ENCODE results near the gene THNSL1.

THNSL1 gene

DNA sequence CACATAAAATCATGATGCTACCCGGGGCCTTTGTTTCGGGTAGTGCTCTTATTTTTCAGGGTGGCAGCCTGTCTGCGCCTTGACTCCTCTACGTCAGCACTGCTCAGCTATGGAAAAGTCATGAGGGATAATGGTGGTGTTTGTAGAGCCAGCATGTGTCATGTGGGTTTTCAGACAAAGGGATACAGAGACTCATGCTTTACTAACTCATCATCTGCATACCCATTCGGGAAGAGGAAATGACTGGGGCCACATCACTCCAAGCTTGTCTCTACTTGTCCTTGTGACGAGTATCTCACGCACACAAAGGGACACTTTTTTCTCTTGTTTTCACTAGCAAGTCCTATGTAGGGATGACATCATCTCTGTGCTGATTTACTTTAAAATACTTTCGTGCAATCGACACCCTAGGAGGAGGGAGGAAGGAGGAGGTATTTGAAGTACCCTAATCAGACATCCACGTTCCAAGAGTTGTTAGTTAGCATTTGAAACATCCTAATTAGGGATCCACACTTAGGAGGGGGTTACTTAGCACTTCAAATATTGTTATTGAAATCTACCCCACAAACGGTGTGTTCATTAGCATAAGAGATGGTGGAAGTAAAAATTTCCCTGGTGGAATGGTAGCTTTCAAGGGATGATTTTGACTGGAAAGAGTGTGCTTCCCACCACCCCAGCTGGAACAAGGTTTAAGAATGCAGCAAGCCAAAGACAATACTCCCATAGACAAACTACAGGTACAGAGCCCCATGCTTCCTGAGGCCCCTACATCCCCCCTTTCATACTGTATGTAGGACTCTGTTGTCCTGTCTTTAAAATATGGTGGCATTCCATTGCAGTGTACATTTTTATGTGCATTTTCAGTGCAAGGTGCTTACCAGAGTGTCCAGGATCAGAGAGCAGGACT lies 52.0 kb downstream of the THNSL1 start (continued):
- TF ChIP-seq ZNF324 (tag by site-specific recombination; IDR thresholded peaks at IDR 0.05) (0 out of 2 replicates have a peak, but pooled peaks have one; percentile 33), ZNF558 (tag by site-specific recombination; IDR thresholded peaks at IDR 0.05) (peak; percentile 72; the same call in 1 of the 2 replicates), ZNF48 (tag by site-specific recombination; IDR thresholded peaks at IDR 0.05) (no peak), ZNF16 (tag by site-specific recombination; IDR thresholded peaks at IDR 0.05; ENCODE audit: low read depth) (no peak), OVOL3 (tag by site-specific recombination; IDR thresholded peaks at IDR 0.05) (no peak), MEIS1 (CRISPR knock-in tag; IDR thresholded peaks at IDR 0.05; ENCODE audit: borderline replicate concordance) (no peak), ZNF664 (tag by site-specific recombination; IDR thresholded peaks at IDR 0.05) (peak; percentile 51; the same call in 1 of the 2 replicates), ZNF140 (tag by site-specific recombination; IDR thresholded peaks at IDR 0.05) (no peak), ZFP69B (tag by site-specific recombination; IDR thresholded peaks at IDR 0.05) (no peak), ZNF514 (tag by site-specific recombination; IDR thresholded peaks at IDR 0.05) (no peak), ZNF610 (tag by site-specific recombination; IDR thresholded peaks at IDR 0.05; ENCODE audit: borderline replicate concordance) (no peak), ZNF37A (tag by site-specific recombination; IDR thresholded peaks at IDR 0.05) (no peak), ZBTB21 (tag by site-specific recombination; IDR thresholded peaks at IDR 0.05) (peak; percentile 75), SP3 (tag by site-specific recombination; IDR thresholded peaks at IDR 0.05) (no peak), ZNF654 (tag by site-specific recombination; IDR thresholded peaks at IDR 0.05; ENCODE audit: low read depth) (no peak), ZNF792 (tag by site-specific recombination; IDR thresholded peaks at IDR 0.05) (no peak), ZNF626 (tag by site-specific recombination; IDR thresholded peaks at IDR 0.05) (no peak), ZNF785 (tag by site-specific recombination; IDR thresholded peaks at IDR 0.05) (no peak), REPIN1 (tag by site-specific recombination; IDR thresholded peaks at IDR 0.05; ENCODE audit: low read depth) (no peak), ZNF677 (tag by site-specific recombination; IDR thresholded peaks at IDR 0.05) (no peak), ZNF660 (tag by site-specific recombination; IDR thresholded peaks at IDR 0.05) (peak; percentile 77; the same call in 1 of the 2 replicates), SP7 (tag by site-specific recombination; IDR thresholded peaks at IDR 0.05) (peak; percentile 79), ZBTB17 (tag by site-specific recombination; IDR thresholded peaks at IDR 0.05) (no peak), ZNF391 (tag by site-specific recombination; IDR thresholded peaks at IDR 0.05; ENCODE audit: borderline replicate concordance, low read depth) (no peak), ZNF600 (tag by site-specific recombination; IDR thresholded peaks at IDR 0.05) (peak; percentile 78), ZNF292 (tag by site-specific recombination; IDR thresholded peaks at IDR 0.05; ENCODE audit: borderline replicate concordance, low read depth) (no peak), ZIC2 (tag by site-specific recombination; IDR thresholded peaks at IDR 0.05) (no peak), ZNF274 (IDR thresholded peaks at IDR 0.05; ENCODE audit: low read length) (no peak), ZNF274 (tag by site-specific recombination; IDR thresholded peaks at IDR 0.05; ENCODE audit: borderline replicate concordance) (no peak), ZBTB20 (tag by site-specific recombination; IDR thresholded peaks at IDR 0.05) (no peak), ZFP3 (tag by site-specific recombination; IDR thresholded peaks at IDR 0.05; ENCODE audit: low read depth) (no peak), HOXA7 (CRISPR knock-in tag; IDR thresholded peaks at IDR 0.05; ENCODE audit: borderline replicate concordance) (no peak), GFI1B (tag by site-specific recombination; IDR thresholded peaks at IDR 0.05) (no peak), IKZF3 (tag by site-specific recombination; IDR thresholded peaks at IDR 0.05) (no peak), YY2 (tag by site-specific recombination; IDR thresholded peaks at IDR 0.05) (no peak), ZNF221 (tag by site-specific recombination; IDR thresholded peaks at IDR 0.05; ENCODE audit: borderline replicate concordance) (no peak), ZNF114 (tag by site-specific recombination; IDR thresholded peaks at IDR 0.05) (no peak), ZNF548 (tag by site-specific recombination; IDR thresholded peaks at IDR 0.05) (no peak)
- TF ChIP-seq, protein P1, sequence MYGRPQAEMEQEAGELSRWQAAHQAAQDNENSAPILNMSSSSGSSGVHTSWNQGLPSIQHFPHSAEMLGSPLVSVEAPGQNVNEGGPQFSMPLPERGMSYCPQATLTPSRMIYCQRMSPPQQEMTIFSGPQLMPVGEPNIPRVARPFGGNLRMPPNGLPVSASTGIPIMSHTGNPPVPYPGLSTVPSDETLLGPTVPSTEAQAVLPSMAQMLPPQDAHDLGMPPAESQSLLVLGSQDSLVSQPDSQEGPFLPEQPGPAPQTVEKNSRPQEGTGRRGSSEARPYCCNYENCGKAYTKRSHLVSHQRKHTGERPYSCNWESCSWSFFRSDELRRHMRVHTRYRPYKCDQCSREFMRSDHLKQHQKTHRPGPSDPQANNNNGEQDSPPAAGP (tag by site-specific recombination; IDR thresholded peaks at IDR 0.05) = no peak
- TF ChIP-seq, protein P2, sequence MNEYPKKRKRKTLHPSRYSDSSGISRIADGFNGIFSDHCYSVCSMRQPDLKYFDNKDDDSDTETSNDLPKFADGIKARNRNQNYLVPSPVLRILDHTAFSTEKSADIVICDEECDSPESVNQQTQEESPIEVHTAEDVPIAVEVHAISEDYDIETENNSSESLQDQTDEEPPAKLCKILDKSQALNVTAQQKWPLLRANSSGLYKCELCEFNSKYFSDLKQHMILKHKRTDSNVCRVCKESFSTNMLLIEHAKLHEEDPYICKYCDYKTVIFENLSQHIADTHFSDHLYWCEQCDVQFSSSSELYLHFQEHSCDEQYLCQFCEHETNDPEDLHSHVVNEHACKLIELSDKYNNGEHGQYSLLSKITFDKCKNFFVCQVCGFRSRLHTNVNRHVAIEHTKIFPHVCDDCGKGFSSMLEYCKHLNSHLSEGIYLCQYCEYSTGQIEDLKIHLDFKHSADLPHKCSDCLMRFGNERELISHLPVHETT (tag by site-specific recombination; IDR thresholded peaks at IDR 0.05) = peak; percentile 55; the same call in 1 of the 2 replicates
- TF ChIP-seq, protein P3, sequence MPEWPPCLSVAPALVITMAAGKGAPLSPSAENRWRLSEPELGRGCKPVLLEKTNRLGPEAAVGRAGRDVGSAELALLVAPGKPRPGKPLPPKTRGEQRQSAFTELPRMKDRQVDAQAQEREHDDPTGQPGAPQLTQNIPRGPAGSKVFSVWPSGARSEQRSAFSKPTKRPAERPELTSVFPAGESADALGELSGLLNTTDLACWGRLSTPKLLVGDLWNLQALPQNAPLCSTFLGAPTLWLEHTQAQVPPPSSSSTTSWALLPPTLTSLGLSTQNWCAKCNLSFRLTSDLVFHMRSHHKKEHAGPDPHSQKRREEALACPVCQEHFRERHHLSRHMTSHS (tag by site-specific recombination; IDR thresholded peaks at IDR 0.05) = no peak
